Cerebellar nuclear complex (tissue), 1 donor: Measurements from ENCODE around the gene FAU.
"Not testable (repeated sequence)": the region's sequence is repeated elsewhere in the genome, so short reads cannot be mapped to it uniquely, and the experiment has no call there.

Source experiments
- DNase-seq, 2 experiments: peaks; one replicate each; lab custom pipeline; 2025; lab: John Stamatoyannopoulos, UW

Gene FAU

DNA sequence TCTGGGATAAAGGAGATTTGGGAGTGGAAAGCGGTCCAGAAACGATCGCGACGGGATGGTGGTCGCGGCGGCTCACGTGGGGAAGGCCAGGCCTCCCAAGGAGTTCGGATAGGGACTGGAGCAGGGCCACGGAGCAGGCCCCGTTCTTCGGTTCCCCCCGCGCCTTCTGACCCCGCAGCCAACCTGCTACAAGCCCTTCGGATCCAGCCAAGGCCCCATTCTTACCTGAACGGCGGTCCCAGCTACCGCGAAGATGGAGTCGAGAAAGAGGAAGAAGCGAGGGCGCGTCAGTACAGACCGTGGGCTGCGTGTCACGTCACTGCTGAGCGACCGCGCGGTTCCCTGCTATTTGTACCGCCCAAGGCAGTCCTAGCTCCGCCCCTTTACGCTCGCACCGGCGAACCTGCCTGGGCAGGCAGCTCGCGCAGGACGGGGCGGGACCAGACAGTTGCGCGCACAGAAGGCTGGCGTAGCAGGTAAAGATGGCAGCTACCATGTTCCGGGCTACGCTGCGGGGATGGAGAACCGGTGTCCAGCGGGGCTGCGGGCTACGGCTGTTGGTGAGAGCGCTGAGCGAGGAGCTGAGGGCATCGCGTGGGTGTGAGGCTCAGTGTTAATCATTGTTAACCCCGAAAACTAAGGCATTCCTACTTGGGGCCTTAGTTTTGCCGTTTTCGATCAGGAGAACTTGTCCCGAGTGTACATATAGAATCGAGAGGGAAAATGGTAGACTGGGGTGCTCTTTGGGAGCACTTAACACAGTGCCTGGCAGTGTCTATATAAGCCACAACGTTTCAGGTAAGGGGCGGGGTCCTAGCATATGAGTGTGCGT is at the start of gene FAU, which contains the start of gene MRPL49:
Gene FAU (minus strand): TSS at position 270 of the 832 bp plus-strand sequence. CDS start 321 bp downstream, outside the sequence.
Gene MRPL49 (plus strand): TSS at position 457 of the 832 bp plus-strand sequence. CDS start 26 bp downstream, at position 483.
- DNase-seq, result peak; percentile 84 to 94

DNA sequence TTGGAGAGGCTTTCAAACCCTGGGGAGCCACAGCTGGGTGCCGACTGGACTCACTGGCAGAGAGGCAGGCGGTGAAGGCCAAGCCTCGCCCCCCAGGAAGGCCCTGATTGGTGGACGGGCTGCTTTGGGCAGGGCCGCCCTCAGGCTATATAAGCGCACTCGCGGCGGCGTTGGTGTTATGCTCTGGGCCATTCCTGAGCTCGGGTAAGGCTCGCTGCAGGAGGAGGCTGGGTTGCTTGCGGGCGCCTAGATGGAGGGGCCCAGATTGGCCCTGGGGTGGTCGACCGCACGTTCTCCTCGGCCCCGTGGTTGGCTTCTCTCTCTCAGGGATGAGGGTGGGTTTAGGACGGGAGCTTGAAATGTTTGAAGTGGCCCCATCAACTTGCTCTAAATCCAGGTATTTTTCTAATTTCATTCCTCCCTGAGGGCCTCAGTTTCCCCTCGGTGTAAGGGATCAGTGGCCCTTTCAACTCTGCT is 48.2 kb upstream of the FAU start, which contains the start of gene SPDYC:
Gene SPDYC (plus strand): TSS at position 176 of the 477 bp plus-strand sequence. CDS start 1,125 bp downstream, outside the sequence.
- DNase-seq, result no peak

DNA sequence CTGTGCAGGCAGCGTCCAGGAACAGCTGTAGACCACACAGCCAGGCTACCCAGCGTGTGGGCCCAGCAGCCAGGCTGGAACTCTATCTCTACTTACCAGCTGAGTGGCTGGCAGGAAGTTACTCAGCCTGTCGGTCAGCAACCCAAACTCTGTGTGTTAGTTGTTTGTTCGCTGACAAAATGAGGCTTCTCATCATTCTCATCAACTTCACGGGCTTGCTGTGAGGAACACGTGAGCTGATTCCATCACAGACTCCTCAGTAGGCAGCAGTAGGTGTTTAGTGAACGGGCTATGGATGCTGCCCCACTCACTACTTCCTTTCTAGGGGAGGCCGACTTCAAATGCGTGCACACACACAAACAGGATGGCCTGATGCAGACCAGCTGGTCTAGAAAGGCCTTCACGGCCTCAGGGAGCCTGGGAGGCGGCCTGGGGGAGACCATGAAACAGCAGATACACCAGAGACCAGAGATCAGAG is 47.3 kb upstream of the FAU start:
- no peak for DNase-seq

DNA sequence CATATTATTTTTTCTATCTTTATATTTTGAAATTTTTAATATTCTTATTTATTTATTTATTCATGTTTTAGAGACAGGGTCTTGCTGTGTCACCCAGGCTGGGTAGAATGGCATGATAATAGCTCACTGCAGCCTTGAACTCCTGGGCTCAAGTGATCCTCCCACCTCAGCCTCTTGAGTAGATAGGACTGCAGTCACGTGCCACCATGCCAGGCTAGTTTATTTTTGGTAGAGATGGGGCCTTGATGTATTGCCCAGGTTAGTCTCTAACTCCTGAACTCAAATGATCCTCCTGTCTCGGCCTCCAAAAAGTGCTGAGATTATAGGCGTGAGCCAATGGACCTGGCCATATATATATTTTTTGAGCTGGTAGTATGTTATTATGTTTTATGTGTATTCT is 45.7 kb upstream of the FAU start:
- DNase-seq, result no peak

DNA sequence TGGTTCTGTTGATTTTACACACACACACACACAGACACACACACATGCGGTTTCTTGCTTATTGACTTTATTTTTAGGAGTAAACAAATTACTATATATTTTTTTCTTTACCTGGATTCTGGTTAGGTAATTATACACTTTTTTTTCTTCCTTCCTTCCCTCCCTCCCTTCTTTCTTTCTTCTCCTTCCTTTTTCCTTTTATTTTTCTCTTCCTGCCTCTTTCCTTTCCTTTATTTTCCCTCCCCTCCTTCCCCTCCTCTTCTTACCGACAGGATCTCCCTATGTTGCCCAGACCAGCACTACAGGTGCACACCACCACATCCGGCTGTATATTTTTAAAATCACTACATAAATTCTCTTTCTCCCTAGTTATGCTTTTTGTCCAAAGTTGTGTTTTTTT is 45.0 kb upstream of the FAU start:
- DNase-seq, result no peak

DNA sequence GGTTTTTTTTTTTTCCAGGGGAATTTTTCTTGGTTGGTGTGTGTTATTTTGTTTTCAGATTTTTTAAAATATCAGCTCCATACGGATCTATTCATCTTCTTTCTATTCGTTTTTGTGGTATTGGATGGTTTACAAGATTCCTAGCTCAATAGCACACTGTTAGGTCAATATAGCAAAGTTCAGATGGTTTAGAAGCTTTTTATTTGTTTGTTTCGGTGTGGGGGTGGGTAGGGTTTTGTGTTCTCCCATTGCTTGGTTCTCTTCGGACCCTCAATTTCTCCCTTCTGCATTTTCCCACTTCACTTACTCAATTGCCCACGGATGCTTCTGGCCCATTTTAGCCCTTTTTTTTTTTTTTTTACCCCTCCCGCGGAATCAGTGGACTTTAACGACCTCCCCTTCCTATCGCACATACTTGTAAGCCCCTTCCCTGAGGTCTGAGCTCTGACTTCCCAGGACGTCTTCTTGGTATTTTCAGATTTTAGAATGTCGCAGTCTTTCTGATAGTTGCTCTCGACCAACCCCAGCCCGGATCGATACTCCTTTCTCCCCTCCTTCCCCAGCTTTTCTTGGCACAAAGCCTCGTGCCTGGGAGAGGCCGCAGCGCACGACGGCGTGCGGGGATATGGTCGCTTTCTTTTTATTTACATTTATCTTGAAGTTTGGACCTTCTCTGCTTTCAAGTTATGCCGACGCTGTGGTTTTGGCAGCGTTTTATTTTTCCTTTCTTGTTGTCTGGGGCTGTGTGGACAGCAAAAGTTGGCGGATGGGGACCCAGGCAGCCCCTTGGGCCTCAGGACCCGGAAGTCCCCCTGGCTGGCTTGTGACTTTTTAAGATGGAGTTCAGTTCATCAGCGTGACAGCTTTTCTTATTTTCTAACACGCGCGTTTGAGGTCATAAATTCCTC is 43.7 kb upstream of the FAU start:
- DNase-seq, result no peak

DNA sequence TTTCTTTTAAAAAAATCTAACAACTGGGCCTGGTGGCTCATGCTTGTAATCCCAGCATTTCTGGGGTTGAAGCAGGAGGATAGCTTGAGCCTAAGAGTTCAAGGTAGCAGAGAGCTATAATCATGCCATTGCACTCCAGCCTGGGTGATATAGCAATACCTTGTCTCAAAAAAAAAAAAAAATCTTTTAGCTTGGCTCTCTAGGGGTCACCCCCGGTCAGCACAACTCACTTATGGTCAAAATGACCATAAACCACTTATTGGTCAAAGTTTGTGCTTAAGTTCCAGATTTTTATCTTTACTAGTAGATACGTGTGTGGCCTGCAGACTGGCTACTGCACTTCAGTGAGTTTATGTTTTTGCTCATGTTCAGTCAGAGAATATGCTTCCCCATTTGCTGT is 41.8 kb upstream of the FAU start:
- DNase-seq, result no peak

DNA sequence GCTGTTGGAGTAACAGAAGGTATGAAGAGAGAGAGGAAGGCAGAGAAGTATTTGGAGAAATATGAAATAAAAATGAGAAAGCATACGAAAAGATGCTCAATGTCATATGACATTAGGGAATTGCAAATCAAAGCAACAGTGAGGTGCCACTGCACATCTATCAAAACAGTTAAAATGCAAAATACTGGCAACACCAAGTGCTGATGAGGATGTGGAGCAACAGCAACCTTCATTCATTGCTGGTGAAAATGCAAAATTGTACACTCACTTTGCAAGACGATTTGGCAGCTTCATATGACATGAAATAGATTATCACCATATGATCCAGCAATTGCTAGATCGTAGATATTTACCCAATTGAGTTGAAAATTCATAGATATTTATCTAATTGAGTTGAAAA is 38.7 kb upstream of the FAU start:
- DNase-seq, result no peak

DNA sequence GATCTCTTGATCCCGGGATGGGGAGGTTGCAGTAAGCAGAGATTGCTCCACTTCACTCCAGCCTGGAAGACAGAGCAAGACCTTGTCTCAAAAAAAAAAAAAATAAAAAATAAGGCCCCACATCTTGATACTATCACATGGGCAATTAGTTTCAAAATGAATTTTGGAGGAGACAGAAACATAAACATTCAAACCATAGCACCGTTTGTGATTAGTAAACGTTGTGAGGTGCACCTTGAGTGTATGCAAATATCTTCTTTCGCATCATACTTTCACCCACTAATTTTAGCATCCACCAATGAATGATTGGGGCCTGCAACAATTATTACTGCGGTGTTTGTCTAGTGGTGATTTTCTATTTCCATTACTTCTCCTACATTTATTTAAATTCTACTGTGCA is 37.1 kb upstream of the FAU start:
- DNase-seq, result no peak

DNA sequence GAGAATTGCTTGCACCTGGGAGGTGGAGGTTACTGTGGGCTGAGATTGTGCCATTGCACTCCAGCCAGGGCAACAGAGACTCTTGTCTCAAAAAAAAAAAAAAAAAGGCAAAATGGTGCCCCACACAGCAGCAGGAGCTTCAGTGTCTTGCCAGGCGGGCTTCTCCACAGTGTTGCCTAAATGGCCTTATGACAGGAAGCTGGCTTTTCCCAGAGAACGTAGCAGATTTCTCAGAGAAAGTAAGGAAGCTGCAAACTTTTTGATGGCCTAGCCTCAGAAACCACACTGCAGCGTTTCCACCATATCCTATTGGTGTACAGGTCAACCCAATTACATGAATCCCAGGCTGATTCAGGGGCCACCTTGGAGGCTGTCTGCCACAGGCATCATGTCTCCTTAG is 35.4 kb upstream of the FAU start:
- no peak for DNase-seq

DNA sequence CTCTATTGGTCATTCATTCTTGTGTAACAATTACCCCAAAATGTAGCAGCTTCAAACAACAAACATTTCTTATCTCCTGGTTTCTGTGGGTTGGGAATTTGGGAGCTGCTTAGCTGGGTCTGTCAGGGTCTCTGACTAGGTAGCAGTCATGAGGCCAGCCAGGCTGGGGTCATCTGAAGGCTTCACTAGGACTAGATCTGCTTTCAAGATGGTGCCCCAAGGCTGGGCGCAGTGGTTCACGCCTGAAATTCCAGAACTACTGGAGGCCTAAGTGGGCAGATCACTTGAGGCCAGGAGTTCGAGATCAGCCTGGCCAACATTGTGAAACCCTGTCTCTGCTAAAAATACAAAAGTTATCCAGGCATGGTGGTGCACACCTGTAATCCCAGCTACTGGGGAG is 35.0 kb upstream of the FAU start:
- DNase-seq, result no peak

DNA sequence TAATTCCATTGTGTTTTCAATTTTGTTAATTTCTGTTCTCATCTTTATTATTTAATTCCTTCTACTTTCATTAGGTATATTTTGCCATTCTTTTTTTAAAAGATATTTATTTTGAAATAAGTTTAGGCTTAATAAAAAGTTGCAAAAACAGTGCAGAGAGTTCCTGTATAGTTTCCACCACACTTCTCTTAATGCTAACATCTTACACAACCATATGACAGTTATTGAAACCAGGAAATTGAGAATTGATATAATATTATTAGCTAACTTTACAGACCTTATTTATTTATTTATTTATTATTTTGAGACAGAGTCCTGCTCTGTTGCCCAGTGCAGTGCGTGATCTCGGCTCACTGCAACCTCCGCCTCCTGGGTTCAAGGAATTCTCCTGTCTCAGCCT is 34.3 kb upstream of the FAU start:
- no peak for DNase-seq

DNA sequence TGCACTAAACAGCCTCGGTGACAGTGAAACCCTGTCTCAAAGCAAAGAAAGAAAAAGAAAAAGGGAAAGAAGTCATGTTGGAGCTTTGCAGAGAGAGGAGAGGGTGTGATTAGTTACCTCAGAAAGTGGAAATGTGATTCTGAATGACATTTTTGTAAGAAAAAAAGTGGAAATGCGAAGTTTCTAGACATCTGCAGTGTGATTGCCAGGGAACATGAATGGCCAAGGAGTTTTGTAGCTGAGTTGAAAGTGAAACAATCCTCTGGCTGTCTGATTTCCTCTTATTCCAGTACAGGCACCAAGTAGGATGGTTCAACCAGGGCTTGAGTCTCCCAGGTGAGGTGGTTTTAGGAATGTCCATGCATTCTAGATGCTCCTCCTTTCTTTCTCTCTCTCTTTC is 30.2 kb upstream of the FAU start:
- no peak for DNase-seq

DNA sequence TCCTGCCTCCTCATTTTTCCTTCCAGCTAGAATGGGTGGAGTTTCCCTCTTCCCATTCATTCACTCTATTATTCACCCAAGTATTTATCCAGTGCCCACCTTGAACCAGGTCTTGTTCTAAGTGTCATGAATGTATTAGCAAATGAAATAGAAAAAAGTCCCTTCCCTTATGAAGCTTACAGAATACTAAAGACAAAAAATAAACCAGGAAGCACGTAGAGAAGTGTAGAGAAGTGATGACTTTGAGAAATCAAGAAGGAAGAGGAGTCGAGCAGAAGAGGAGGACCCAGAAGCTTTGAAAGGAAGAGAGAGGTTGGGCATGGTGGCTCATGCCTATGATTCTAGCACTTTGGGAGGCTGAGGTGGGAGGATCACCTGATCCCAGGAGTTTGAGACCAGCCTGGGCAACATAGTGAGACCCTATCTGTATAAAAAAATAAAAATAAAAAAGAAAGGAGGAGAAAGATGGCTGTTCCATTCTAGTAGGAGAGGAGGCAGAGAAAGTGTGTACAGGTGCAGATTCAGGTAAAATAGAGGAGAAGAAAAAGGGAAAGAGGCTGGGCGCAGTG is 29.5 kb upstream of the FAU start:
- DNase-seq, result no peak

DNA sequence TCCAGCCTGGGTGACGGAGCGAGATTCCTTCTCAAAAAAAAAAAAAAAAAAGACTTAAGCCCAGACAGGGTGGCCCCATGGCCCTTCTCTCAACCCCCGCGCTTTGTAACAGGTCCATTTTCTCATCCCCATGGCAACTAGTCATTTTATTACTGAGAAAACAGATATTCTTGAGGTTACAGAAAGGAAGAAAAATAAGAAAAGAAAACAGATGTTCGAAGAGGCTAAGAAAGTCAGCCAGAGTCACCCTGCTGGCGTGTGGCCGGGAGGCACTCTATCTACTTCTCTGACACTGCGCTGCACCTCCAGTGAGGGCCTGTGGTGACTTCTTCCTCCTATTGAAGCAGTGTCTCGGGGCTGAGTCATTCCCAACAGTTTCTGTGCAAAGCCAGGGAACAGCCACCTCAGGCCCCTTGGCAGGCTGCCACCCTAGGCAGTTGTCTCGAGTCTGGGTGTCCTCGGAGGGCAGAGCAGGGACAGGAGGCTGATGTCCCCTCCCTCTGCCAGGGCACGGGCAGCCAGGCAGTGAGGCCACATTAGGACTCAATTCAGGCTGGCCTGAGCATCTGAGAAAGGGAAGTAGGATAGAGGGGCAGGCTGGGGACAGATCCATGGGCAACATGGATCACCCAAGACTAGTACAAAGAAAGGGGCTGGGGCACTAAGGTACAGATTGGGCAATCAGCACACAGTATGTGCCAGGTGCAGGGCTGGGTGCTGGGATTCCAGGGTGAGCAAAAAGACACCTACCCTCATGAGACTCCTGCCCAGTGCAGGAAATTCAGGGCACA is 28.8 kb upstream of the FAU start:
- DNase-seq, result no peak

DNA sequence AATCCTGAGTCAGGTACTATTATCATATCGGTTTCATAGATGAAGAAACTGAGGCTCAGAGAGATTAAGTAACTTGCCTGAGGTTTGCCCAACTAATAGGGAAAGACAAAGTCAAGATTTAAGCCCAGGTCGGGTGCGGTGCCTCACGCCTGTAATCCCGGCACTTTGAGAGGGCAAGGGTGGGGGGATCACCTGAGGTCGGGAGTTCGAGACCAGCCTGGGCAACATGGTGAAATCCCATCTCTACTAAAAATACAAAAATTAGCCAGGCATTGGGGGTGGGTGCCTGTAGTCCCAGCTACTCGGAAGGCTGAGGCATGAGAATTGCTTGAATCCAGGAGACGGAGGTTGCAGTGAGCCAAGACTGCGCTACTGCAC is 28.2 kb upstream of the FAU start:
- not testable (repeated sequence) for DNase-seq

DNA sequence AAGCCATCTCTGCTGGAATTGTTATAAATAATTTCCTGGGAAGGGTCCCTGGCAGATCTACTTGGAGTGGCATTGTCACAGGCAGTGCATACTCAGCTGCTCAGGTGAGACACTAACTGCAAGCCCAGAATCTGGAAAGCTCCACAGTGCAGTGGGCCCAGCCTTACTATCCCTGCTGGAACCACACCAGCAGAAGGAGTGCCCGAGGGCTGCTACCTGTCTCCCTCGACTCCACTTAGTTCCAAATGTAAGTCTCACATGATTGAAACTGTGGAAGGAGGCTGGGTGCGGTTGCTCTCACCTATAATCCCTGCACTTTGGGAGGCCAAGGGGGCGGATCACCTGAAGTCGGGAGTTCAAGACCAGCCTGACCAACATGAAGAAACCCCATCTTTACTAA is 26.7 kb upstream of the FAU start:
- DNase-seq, result no peak

DNA sequence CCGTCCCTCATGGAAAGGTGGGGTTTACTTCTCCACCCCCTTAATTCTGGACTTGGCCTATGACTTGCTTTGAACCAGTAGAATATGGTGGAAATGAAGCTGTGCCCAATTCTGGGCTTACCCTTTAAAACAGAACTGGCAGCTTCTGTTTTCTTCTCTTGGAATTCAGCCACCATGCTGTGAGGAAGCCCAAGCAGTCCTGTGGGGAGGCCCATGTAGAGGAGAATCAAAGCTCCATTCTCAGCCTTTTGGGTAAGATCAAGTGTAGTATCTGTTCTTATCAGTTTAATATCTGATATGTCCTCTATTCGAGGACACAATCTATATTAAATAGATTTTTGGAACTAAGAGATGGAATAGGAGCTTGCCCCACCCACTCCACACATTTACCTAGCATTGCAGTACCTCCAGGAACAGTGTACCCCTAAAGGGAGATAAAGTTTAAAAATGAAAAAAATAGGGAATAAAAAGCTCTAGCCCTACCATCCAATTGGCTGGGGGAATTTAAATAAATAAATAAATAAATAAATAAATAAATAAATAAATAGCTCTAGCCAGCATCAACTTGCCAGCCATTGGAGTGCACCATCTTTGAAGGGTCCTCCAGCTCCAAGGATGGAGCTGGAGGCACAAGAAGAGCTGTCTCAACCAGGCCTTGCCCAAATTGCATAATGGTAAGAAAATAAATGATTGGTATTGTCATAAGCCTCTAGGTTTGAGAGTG is 25.6 kb upstream of the FAU start:
- no peak for DNase-seq

DNA sequence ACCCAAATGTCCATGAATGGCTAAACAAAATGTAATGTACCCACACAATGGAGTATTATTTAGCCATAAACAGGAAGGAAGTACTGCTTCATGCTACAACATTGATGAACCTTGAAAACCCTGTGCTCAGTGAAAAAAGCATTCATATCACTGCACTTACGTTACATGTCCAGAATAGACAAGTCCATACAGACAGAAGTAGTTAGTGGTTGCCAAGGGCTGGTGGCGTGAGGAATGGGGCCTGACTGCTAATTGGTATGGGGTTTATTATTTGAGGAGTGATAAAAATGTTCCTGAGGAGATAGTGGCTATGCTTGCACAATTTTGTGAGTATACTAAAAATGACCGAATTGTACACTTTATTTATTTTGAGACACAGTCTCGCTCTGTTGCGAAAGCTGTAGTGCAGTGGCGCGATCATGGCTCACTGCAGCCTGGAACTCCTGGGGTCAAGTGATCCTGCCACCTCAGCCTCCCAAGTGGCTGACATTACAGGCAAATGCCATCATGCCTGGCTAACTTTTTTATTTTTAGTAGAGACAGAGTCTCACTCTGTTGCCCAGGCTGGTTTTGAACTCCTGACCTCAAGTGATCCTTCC is 20.1 kb upstream of the FAU start:
- DNase-seq, result no peak

DNA sequence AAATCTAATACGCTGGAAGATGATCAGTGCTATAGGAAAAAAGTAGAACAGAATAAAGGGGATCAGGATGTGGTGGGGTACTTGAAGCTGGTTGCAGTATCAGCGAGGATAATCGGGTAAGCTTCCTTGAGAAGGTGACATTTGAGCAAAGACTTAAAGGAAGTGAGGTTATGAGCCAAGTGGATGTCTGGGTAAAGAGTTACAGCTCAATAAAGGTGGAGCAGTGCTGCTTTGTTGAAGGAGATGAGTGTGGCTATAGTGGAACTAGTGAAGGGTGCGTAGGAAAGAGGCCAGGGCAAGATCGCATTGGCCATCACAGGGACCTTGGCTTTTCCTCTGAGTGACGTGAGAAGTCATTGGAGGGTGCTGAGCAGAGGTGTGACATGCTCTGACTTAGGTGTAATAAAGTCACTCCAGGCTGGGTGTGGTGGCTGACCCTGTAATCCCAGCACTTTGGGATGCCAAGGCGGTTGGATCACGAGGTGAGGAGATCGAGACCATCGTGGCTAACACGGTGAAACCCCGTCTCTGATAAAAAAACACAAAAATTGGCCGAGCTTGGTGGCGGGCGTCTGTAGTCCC is 14.7 kb upstream of the FAU start:
- no peak for DNase-seq
